IMR-90 (cell line): ENCODE measurements around the gene CDC7. TPM values are rescaled to one million over a fixed set of nuclear protein-coding genes. Genes with fewer than 3 reads are reported as not detected.

Experiments
- ATAC-seq: fragments of 200-7000 bp; cut with Tn5 transposase; 2 replicates; pipeline ENCODE4 v1.9.1; 2020; ENCODE audit warnings: low read depth, mild to moderate bottlenecking, moderate library complexity
- BruUV-seq: library from RNA; stranded (reverse); fragments of 400-500 nt; replicated peaks from 2 replicates; lab custom pipeline; 2021; lab: Mats Ljungman, UMichigan
- CTCF ChIA-PET: fragments of 300-600 bp; formaldehyde crosslinking; extraction: SDS; loops from one replicate; lab custom pipeline; 2021; ENCODE audit warnings: antibody characterized with exemption; lab: Yijun Ruan, JAX
- POLR2A ChIA-PET: fragments of 300-600 bp; sonication (Branson Sonifier 250); formaldehyde crosslinking; loops from one replicate; lab custom pipeline; 2022; ENCODE audit warnings: antibody characterized with exemption; ENCODE audit not compliant: unreplicated experiment; lab: Charles Lee
- DNase-seq: peaks from one replicate; pipeline ENCODE4 v3.0.0; 2013
- H2AFZ ChIP-seq: replicated peaks from 2 replicates; pipeline ENCODE3; 2013; ENCODE audit warnings: low read length, mild to moderate bottlenecking; ENCODE audit not compliant: poor library complexity
- H2AK5ac ChIP-seq: 2 replicates; pipeline ENCODE4 v1.6.1; 2013; ENCODE audit warnings: low read depth, low read length, inconsistent platforms
- H2AK9ac ChIP-seq: replicated peaks from 2 replicates; pipeline ENCODE3; 2013; ENCODE audit warnings: mild to moderate bottlenecking, low read depth, low read length, moderate library complexity; ENCODE audit not compliant: poor library complexity
- H2BK120ac ChIP-seq: 2 replicates; pipeline ENCODE4 v1.6.1; 2013; ENCODE audit warnings: low read depth, low read length, inconsistent platforms
- H2BK15ac ChIP-seq: 3 replicates; pipeline ENCODE4 v1.6.1; 2013; ENCODE audit warnings: low read depth, low read length, inconsistent platforms
- H2BK20ac ChIP-seq: 2 replicates; pipeline ENCODE4 v1.6.1; 2013; ENCODE audit warnings: low read depth, mild to moderate bottlenecking, inconsistent platforms, low read length, moderate library complexity
- H2BK5ac ChIP-seq: 2 replicates; pipeline ENCODE4 v1.6.1; 2013; ENCODE audit warnings: mild to moderate bottlenecking, low read depth, low read length, inconsistent platforms; ENCODE audit not compliant: poor library complexity, severe bottlenecking
- H3K14ac ChIP-seq: replicated peaks from 2 replicates; pipeline ENCODE4 v1.6.1; 2013; ENCODE audit warnings: low read depth, low read length, inconsistent platforms
- H3K18ac ChIP-seq: 2 replicates; pipeline ENCODE4 v1.6.1; 2013; ENCODE audit warnings: low read depth, low read length, control low read depth
- H3K23ac ChIP-seq: 2 replicates; pipeline ENCODE4 v1.6.1; 2013; ENCODE audit warnings: low read depth, low read length, inconsistent platforms
- H3K27ac ChIP-seq: 2 replicates; pipeline ENCODE4 v1.5.1; 2013; ENCODE audit warnings: mild to moderate bottlenecking, control low read depth, low read length; ENCODE audit not compliant: insufficient read depth
- H3K27me3 ChIP-seq: 2 replicates; pipeline ENCODE4 v1.6.1; 2013; ENCODE audit warnings: low read length; ENCODE audit not compliant: control insufficient read depth, insufficient read depth
- H3K36me3 ChIP-seq: 2 replicates; pipeline ENCODE4 v1.6.1; 2013; ENCODE audit warnings: low read length, mixed read lengths; ENCODE audit not compliant: control insufficient read depth, insufficient read depth
- H3K4ac ChIP-seq: 2 replicates; pipeline ENCODE4 v1.6.1; 2013; ENCODE audit warnings: low read depth, low read length, inconsistent platforms
- H3K4me1 ChIP-seq: 2 replicates; pipeline ENCODE4 v1.6.1; 2013; ENCODE audit warnings: low read length, mixed read lengths; ENCODE audit not compliant: control insufficient read depth, insufficient read depth
- H3K4me2 ChIP-seq: 2 replicates; pipeline ENCODE4 v1.6.1; 2013; ENCODE audit warnings: low read depth, mild to moderate bottlenecking, control low read depth, low read length, moderate library complexity
- H3K4me3 ChIP-seq: 2 replicates; pipeline ENCODE4 v1.5.1; 2013; ENCODE audit warnings: low read depth, mild to moderate bottlenecking, control low read depth, low read length, moderate library complexity; ENCODE audit not compliant: insufficient read depth
- H3K56ac ChIP-seq: 2 replicates; pipeline ENCODE4 v1.6.1; 2013; ENCODE audit warnings: low read length, inconsistent platforms; ENCODE audit not compliant: insufficient read depth; ENCODE audit errors: extremely low read depth
- H3K79me1 ChIP-seq, 2 experiments: 2 replicates each; pipeline ENCODE4 v1.6.1; 2013; ENCODE audit warnings: low read length in 2 of 2, inconsistent platforms in 1 of 2, low read depth in 1 of 2
- H3K9ac ChIP-seq: 2 replicates; pipeline ENCODE4 v1.6.1; 2013; ENCODE audit warnings: low read depth, low read length, control low read depth
- H3K9me1 ChIP-seq: 2 replicates; pipeline ENCODE4 v1.6.1; 2013; ENCODE audit warnings: low read length, inconsistent platforms; ENCODE audit not compliant: insufficient read depth
- H3K9me3 ChIP-seq: 2 replicates; pipeline ENCODE4 v1.6.1; 2013; ENCODE audit warnings: low read length; ENCODE audit not compliant: control insufficient read depth, insufficient read depth
- H4K20me1 ChIP-seq: 2 replicates; pipeline ENCODE4 v1.6.1; 2013; ENCODE audit warnings: low read length, inconsistent platforms; ENCODE audit not compliant: insufficient read depth
- H4K5ac ChIP-seq: 2 replicates; pipeline ENCODE4 v1.6.1; 2013; ENCODE audit warnings: mild to moderate bottlenecking, low read depth, low read length, control low read depth
- H4K8ac ChIP-seq, 2 experiments: 2 replicates each; pipeline ENCODE4 v1.6.1; 2013; ENCODE audit warnings: low read depth in 2 of 2, low read length in 2 of 2, control low read depth in 1 of 2, inconsistent platforms in 1 of 2
- H4K91ac ChIP-seq: 2 replicates; pipeline ENCODE4 v1.6.1; 2013; ENCODE audit warnings: low read depth, low read length, inconsistent platforms; ENCODE audit not compliant: insufficient read depth
- BHLHE40 ChIP-seq: fragments of 150-350 bp; IDR thresholded peaks from 2 replicates; pipeline ENCODE4 v1.6.1; 2016; ENCODE audit warnings: mild to moderate bottlenecking, low read depth, low read length
- CEBPB ChIP-seq: IDR thresholded peaks from 2 replicates; pipeline ENCODE4 v1.6.1; 2012; ENCODE audit warnings: low read depth, low read length, improper control_type of control experiment
- CHD1 ChIP-seq: IDR thresholded peaks from 2 replicates; pipeline ENCODE4 v1.6.1; 2012; ENCODE audit warnings: low read depth, low read length, improper control_type of control experiment
- CTCF ChIP-seq: conservative IDR thresholded peaks from 2 replicates; pipeline ENCODE4 v1.5.1; 2012; ENCODE audit warnings: mild to moderate bottlenecking, low read depth, low read length, improper control_type of control experiment
- ELK1 ChIP-seq: fragments of 150-350 bp; IDR thresholded peaks from 2 replicates; pipeline ENCODE4 v1.6.1; 2016; ENCODE audit warnings: low read depth, mild to moderate bottlenecking, low read length, moderate library complexity, borderline replicate concordance
- FOS ChIP-seq: fragments of 150-350 bp; IDR thresholded peaks from 2 replicates; pipeline ENCODE4 v1.6.1; 2016; ENCODE audit warnings: low read depth, low read length
- MAFK ChIP-seq: IDR thresholded peaks from 2 replicates; pipeline ENCODE4 v1.6.1; 2012; ENCODE audit warnings: low read depth, low read length, improper control_type of control experiment
- MAZ ChIP-seq: IDR thresholded peaks from 2 replicates; pipeline ENCODE4 v1.6.1; 2012; ENCODE audit warnings: low read depth, mild to moderate bottlenecking, low read length, improper control_type of control experiment, moderate library complexity, borderline replicate concordance
- MXI1 ChIP-seq: IDR thresholded peaks from 2 replicates; pipeline ENCODE4 v1.6.1; 2012; ENCODE audit warnings: low read depth, mild to moderate bottlenecking, low read length, moderate library complexity, borderline replicate concordance
- NFE2L2 ChIP-seq: fragments of 150-350 bp; IDR thresholded peaks from 2 replicates; pipeline ENCODE4 v1.6.1; 2016; ENCODE audit warnings: low read depth, mild to moderate bottlenecking, low read length
- POLR2A ChIP-seq: IDR thresholded peaks from 2 replicates; pipeline ENCODE4 v1.6.1; 2012; ENCODE audit warnings: mild to moderate bottlenecking, low read depth, low read length
- RAD21 ChIP-seq: IDR thresholded peaks from 2 replicates; pipeline ENCODE4 v1.6.1; 2012; ENCODE audit warnings: low read length, improper control_type of control experiment
- RCOR1 ChIP-seq: IDR thresholded peaks from 2 replicates; pipeline ENCODE4 v1.6.1; 2012; ENCODE audit warnings: mild to moderate bottlenecking, low read length, improper control_type of control experiment; ENCODE audit not compliant: insufficient replicate concordance
- RFX5 ChIP-seq: IDR thresholded peaks from 2 replicates; pipeline ENCODE4 v1.8.0; 2012; ENCODE audit warnings: low read depth, mild to moderate bottlenecking, low read length, moderate library complexity
- SMC3 ChIP-seq: fragments of 150-350 bp; IDR thresholded peaks from 2 replicates; pipeline ENCODE4 v1.6.1; 2016; ENCODE audit warnings: low read depth, mild to moderate bottlenecking, antibody characterized with exemption, low read length, moderate library complexity
- USF2 ChIP-seq: fragments of 150-350 bp; IDR thresholded peaks from 2 replicates; pipeline ENCODE4 v1.6.1; 2017; ENCODE audit warnings: mild to moderate bottlenecking, antibody characterized with exemption, low read length, low read depth
- WGBS, 2 experiments: methylation state at CpG; one replicate each; pipeline versions ENCODE4 v1.1.5 to v1.1.7; 2013; ENCODE audit warnings: missing lambda C conversion rate in 2 of 2; ENCODE audit not compliant: insufficient read length in 1 of 2; ENCODE audit errors: extremely low coverage in 2 of 2; 5-methylcytosine and 5-hydroxymethylcytosine counted together
- dilution Hi-C: fragments of 300-500 bp; cut with HindIII; formaldehyde crosslinking; loops from one replicate; pipeline ENCODE4 v1.14.3; 2018; ENCODE audit warnings: low sequenced_read_pairs; ENCODE audit not compliant: unreplicated experiment
- in situ Hi-C: fragments of 300-500 bp; cut with MboI; formaldehyde crosslinking; loops from 3 replicates; pipeline ENCODE4 v1.14.3; 2019; ENCODE audit warnings: low sequenced_read_pairs, inconsistent platforms, mixed read lengths
- intact Hi-C: fragments of 100-400 bp; cut with micrococcal nuclease; formaldehyde crosslinking; loops from 2 replicates; pipeline ENCODE4 v1.10.0; 2022
- polyA plus RNA-seq, 3 experiments: library from polyadenylated mRNA; depleted of rRNA; stranded (reverse); fragments of >200 nt; gene quantifications; 2 replicates each; pipeline ENCODE4 v1.2.3, GENCODE V29; 2012; ENCODE audit warnings: low replicate concordance in 1 of 3
- total RNA-seq: library from RNA; depleted of rRNA; stranded (reverse); fragments of >200 nt; gene quantifications from 2 replicates; pipeline ENCODE4 v1.2.3, GENCODE V29; 2012

CDC7 gene
- total and polyA plus RNA-seq, 2 of the 4 experiments (the other 2 are of a cell fraction): 4.3 to 4.7 TPM

GRCh38 chr1:91527781-91528180 lies 27.1 kb downstream of the CDC7 start:
- no peaks in the 10 kb centered on the region for H3K79me1 ChIP-seq
- no peak overlapping the region for H3K27ac ChIP-seq
- no peak overlapping the region for H2BK20ac ChIP-seq
- H4K20me1 ChIP-seq: no peaks in the 10 kb centered on the region
- no peak overlapping the region for H2BK5ac ChIP-seq
- no peak overlapping the region for H2BK120ac ChIP-seq
- H3K23ac ChIP-seq: no peak overlapping the region
- peaks cover 6% of the 10 kb centered on the region; the same call in 1 of the 2 replicates for H3K27me3 ChIP-seq
- in situ Hi-C loops (no loop called here), intact Hi-C loops (loop anchor here (2.0 to 5.0 kb wide), 2 partner anchors 47 to 360 kb away; partner anchors contain the start of gene TGFBR3), dilution Hi-C loops (no loop called here)
- no peak overlapping the region for H3K56ac ChIP-seq
- no peak for TF ChIP-seq CEBPB
- TF ChIP-seq RFX5: no peak
- no peak for TF ChIP-seq RAD21
- TF ChIP-seq USF2: no peak
- no peak for TF ChIP-seq BHLHE40
- no peak for TF ChIP-seq FOS
- no peak for TF ChIP-seq RCOR1
- no peak for TF ChIP-seq NFE2L2
- no peak for TF ChIP-seq POLR2A
- TF ChIP-seq MXI1: no peak
- no peak for TF ChIP-seq MAFK
- no peak for TF ChIP-seq SMC3
- TF ChIP-seq CTCF: no peak
- TF ChIP-seq CHD1: no peak
- TF ChIP-seq ELK1: no peak
- no peak for TF ChIP-seq MAZ
- no peak overlapping the region for H2BK15ac ChIP-seq
- no peak overlapping the region for H3K14ac ChIP-seq
- no peak overlapping the region for H4K5ac ChIP-seq
- H3K4me3 ChIP-seq: no peak overlapping the region
- H3K4me1 ChIP-seq: no peaks in the 10 kb centered on the region
- no peak overlapping the region for H2AFZ ChIP-seq
- H3K36me3 ChIP-seq: no peaks in the 10 kb centered on the region
- H3K4me2 ChIP-seq: no peak overlapping the region
- H4K8ac ChIP-seq: no peak overlapping the region
- no peaks in the 10 kb centered on the region for H3K9me1 ChIP-seq
- no peak overlapping the region for H4K91ac ChIP-seq
- H3K4ac ChIP-seq: no peak overlapping the region
- no peaks in the 10 kb centered on the region for H3K9me3 ChIP-seq
- ATAC-seq (no peak), DNase-seq (no peak)
- CTCF ChIA-PET: interaction anchor here (0.6 kb wide), 1 partner anchor 85 kb away, joined by 3 read pairs; no protein-coding TSS in a partner anchor
- BruUV-seq: no TSS peak
- H2AK5ac ChIP-seq: no peak overlapping the region
- H3K9ac ChIP-seq: no peak overlapping the region
- no peak overlapping the region for H3K18ac ChIP-seq
- no peak overlapping the region for H2AK9ac ChIP-seq
- WGBS, 2 experiments: 20% methylated on average over 1 of the region's 2 CpGs; no CpG with 5 or more reads in 1 of the 2 experiments
- POLR2A ChIA-PET: no interaction called here
